GM10266 (cell line): ENCODE measurements around the gene LTBP1.
"Not testable (repeated sequence)": the region's sequence is repeated elsewhere in the genome, so short reads cannot be mapped to it uniquely, and the experiment has no call there.

Source experiments
- DNase-seq: peaks from one replicate; pipeline ENCODE4 v3.0.0; 2012; ENCODE audit errors: extremely low spot score
- CTCF ChIP-seq: IDR thresholded peaks from 2 replicates; pipeline ENCODE4 v1.5.1; 2012; ENCODE audit warnings: mild to moderate bottlenecking, low read depth; ENCODE audit not compliant: control insufficient read depth, insufficient read depth; ENCODE audit errors: missing control alignments

LTBP1 gene

GRCh38 chr2:32965523-32966171 is 18.9 kb downstream of the LTBP1 start:
- DNase-seq: no peak
- TF ChIP-seq CTCF: no peak

GRCh38 chr2:32969444-32970162 is 22.9 kb downstream of the LTBP1 start:
- no peak for TF ChIP-seq CTCF
- DNase-seq: no peak

GRCh38 chr2:32973772-32974171 is 27.0 kb downstream of the LTBP1 start:
- DNase-seq: not testable (repeated sequence)

GRCh38 chr2:32976409-32977063 is 29.8 kb downstream of the LTBP1 start:
- no peak for DNase-seq
- no peak for TF ChIP-seq CTCF

- no peak for TF ChIP-seq CTCF
- DNase-seq: no peak
Measured at GRCh38 chr2:32977228-32977758, 30.5 kb downstream of the LTBP1 start.

- no peak for TF ChIP-seq CTCF
- DNase-seq: no peak
Measured at GRCh38 chr2:32981612-32982011, 34.9 kb downstream of the LTBP1 start.

GRCh38 chr2:32983193-32983924 is 36.6 kb downstream of the LTBP1 start:
- DNase-seq: not testable (repeated sequence)
